ENCODE measurements around the gene DDX5. TPM values are rescaled to one million over a fixed set of nuclear protein-coding genes. Genes with fewer than 3 reads are reported as not detected.
"Not testable (repeated sequence)": the region's sequence is repeated elsewhere in the genome, so short reads cannot be mapped to it uniquely, and the experiment has no call there.

The DDX5 gene
- total RNA-seq, 5 donors from 2014 or later (not counting 1 experiment from before 2014, with no cell fraction given) = 1,461 to 3,147 (median 1,608) TPM

DNA sequence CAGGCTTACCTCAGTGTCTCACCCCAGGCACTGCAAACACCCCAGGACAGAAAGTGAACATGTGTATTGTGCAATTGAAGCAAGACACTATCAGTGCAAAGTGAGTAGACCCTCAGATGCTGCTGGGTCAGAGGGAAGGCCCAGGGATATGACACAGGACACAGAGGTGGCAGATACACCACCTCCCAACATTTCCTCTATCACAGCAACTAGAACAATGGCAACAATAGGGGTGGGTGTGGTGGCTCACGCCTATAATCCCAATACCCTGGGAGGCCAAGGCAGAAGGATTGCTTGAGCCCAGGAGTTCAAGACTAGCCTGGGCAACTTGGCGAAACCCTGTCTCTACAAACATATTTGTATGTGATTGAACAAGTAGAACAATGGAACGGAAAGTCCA is 34.6 kb downstream of the DDX5 start:
- H3K27ac Mint-ChIP-seq = no peak overlapping the region
- no peak overlapping the region for H3K4me3 Mint-ChIP-seq
- WGBS (ENCODE audit: insufficient coverage) = no CpG with 5 or more reads among the region's 3 CpGs

DNA sequence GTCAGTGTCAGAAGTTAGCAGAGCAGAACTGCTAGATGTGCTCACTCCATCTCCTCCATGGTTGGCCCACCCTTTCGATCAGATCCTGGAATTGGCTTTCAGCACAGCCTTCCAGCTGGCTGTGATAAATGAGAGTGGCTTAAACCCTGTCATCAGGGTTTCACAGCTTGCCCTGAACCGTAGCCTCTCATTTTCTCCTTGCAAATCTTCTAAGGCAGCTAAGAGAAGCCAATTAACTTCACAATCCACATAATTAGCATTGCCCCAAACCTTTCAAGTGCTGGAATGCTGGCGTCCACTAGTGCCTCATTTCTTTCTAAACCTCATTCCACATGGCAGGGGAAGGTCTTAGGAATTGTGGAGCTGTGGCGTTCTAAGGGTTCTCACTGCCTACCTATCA is 35.5 kb downstream of the DDX5 start:
- Histone ChIP-seq H3K9me3 (no peaks in the 10 kb centered on the region), H3K4me1 (ENCODE audit: control insufficient read depth in 1 of 2, extremely low read depth in 1 of 2, insufficient read depth in 2 of 2, low read length in 2 of 2) (no peaks in the 10 kb centered on the region), H3K4me3 (ENCODE audit: control insufficient read depth in 1 of 2, extremely low read depth in 1 of 2, low read length in 1 of 2) (no peak overlapping the region), H3K27me3 (replicated peaks in 1 of 2; ENCODE audit: control insufficient read depth in 2 of 2, extremely low read depth in 1 of 2, insufficient read depth in 2 of 2, low read length in 1 of 2) (peaks cover 0 to 7% of the 10 kb centered on the region in 2 experiments), H3K36me3 (ENCODE audit: control insufficient read depth in 2 of 2, extremely low read depth in 1 of 2, insufficient read depth in 1 of 2, low read length in 1 of 2) (no peaks in the 10 kb centered on the region), H3K27ac (ENCODE audit: low read length) (no peak overlapping the region)
- POLR2A ChIA-PET = no interaction called here
- 80% methylated on average over 1 of the region's 4 CpGs for WGBS (ENCODE audit: insufficient coverage)
- Mint-ChIP-seq H3K27ac (no peak overlapping the region), H3K4me3 (no peak overlapping the region), H3K36me3 (no peaks in the 10 kb centered on the region), H3K27me3 (peaks cover 0 to 3% of the 10 kb centered on the region in 2 donors), H3K9me3 (no peaks in the 10 kb centered on the region), H3K4me1 (no peaks in the 10 kb centered on the region)
- DNase-seq (no peak), ATAC-seq (replicated peaks in 1 of 4) (no peak)
- CTCF ChIA-PET = no interaction called here

More for the DNA sequence above, 34.6 kb downstream of the DDX5 start:
- DNase-seq (no peak), ATAC-seq (replicated peaks in 1 of 4) (no peak)
- H3K4me3 ChIP-seq (ENCODE audit: control insufficient read depth in 1 of 2, extremely low read depth in 1 of 2, low read length in 1 of 2) = no peak overlapping the region
- ChIA-PET POLR2A (no interaction called here), CTCF (no interaction called here)
- H3K4me1 Mint-ChIP-seq = no peaks in the 10 kb centered on the region
- no peaks in the 10 kb centered on the region for H3K36me3 ChIP-seq (ENCODE audit: control insufficient read depth in 2 of 2, extremely low read depth in 1 of 2, insufficient read depth in 1 of 2, low read length in 1 of 2)
- H3K27me3 Mint-ChIP-seq = no peaks in the 10 kb centered on the region
- H3K27me3 ChIP-seq (replicated peaks in 1 of 2; ENCODE audit: control insufficient read depth in 2 of 2, extremely low read depth in 1 of 2, insufficient read depth in 2 of 2, low read length in 1 of 2) = peaks cover 0 to 1% of the 10 kb centered on the region in 2 experiments
- H3K36me3 Mint-ChIP-seq = no peaks in the 10 kb centered on the region
- no peaks in the 10 kb centered on the region for H3K9me3 ChIP-seq
- no peak overlapping the region for H3K27ac ChIP-seq (ENCODE audit: low read length)
- H3K9me3 Mint-ChIP-seq = no peaks in the 10 kb centered on the region
- H3K4me1 ChIP-seq (ENCODE audit: control insufficient read depth in 1 of 2, extremely low read depth in 1 of 2, insufficient read depth in 2 of 2, low read length in 2 of 2) = no peaks in the 10 kb centered on the region

DNA sequence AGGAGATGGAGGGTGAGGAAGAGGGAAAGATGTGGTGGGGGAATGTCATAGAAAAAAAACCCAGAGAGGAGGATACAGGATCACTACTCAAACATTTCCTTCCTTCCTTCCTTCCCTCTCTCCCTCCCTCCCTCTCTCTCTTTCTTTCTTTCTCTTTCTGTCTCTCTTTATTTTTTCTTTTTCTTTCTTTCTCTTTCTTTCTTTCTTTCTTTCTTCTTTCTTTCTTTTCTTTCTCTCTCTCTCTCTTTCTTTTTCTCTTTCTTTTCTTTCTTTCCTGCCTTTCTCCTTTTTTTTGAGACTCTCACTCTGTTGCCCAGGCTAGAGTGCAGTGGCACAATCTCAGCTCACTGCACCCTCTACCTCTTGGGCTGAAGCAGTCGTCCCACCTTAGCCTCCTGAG is 39.3 kb downstream of the DDX5 start:
- not testable (repeated sequence) for H3K9me3 ChIP-seq; H3K9me3 Mint-ChIP-seq; H3K27ac Mint-ChIP-seq; H3K27ac ChIP-seq (ENCODE audit: low read length); H3K4me1 ChIP-seq (ENCODE audit: control insufficient read depth in 1 of 2, extremely low read depth in 1 of 2, insufficient read depth in 2 of 2, low read length in 2 of 2); ATAC-seq (replicated peaks in 1 of 4); H3K4me3 ChIP-seq (ENCODE audit: control insufficient read depth in 1 of 2, extremely low read depth in 1 of 2, low read length in 1 of 2); H3K36me3 ChIP-seq (ENCODE audit: control insufficient read depth in 2 of 2, extremely low read depth in 1 of 2, insufficient read depth in 1 of 2, low read length in 1 of 2); H3K27me3 Mint-ChIP-seq; DNase-seq; H3K36me3 Mint-ChIP-seq; H3K4me3 Mint-ChIP-seq; H3K4me1 Mint-ChIP-seq
- peaks cover 0 to 13% of the 10 kb centered on the region in 2 experiments for H3K27me3 ChIP-seq (replicated peaks in 1 of 2; ENCODE audit: control insufficient read depth in 2 of 2, extremely low read depth in 1 of 2, insufficient read depth in 2 of 2, low read length in 1 of 2)
- no CpG with 5 or more reads among the region's 1 CpG for WGBS (ENCODE audit: insufficient coverage)
- CTCF ChIA-PET = interaction anchor here in 1 of 2 donors (0.8 kb wide), 1 partner anchor 78 kb away, joined by 9 read pairs; no protein-coding TSS in a partner anchor
- POLR2A ChIA-PET = interaction anchor here in 1 of 2 donors (0.6 kb wide), 1 partner anchor 62 kb away, joined by 3 read pairs; no protein-coding TSS in a partner anchor

DNA sequence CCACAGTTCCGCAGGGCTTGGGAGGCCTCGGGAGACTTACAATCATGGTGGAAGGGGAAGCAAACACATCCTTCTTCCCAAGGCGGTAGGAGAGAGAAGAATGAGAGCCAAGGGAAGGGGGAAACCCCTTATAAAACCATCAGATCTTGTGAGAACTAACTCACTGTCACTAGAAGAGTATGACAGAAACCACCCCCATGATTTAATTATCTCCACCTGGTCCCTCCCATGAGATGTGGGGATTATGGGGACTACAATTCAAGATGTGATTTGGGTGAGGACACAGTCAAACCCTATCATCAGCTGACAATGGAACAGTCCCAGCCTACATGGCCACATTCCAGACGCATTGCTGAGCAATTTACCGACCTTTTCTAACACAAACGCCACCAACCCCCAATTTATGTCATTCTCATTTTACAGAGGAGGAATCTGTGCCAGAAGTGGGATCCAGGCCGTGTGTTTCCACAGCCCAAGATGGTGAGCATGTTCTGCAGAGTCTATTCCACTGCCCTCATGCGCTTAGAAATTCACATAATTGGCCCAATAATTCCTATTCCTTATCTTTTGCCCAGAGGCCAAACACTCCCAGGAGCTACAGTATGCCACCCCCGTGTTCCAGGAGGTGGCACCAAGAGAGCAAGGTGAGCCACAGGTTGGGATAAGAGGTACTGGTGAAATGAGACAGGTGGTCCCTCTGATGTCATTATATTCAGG is 39.9 kb downstream of the DDX5 start:
- DNase-seq (no peak), ATAC-seq (replicated peaks in 1 of 4) (no peak)
- no peak overlapping the region for H3K27ac Mint-ChIP-seq
- WGBS (ENCODE audit: insufficient coverage) = 87% methylated on average over 3 of the region's 9 CpGs
- no peaks in the 10 kb centered on the region for H3K9me3 Mint-ChIP-seq
- H3K27ac ChIP-seq (ENCODE audit: low read length) = no peak overlapping the region
- no peaks in the 10 kb centered on the region for H3K4me1 ChIP-seq (ENCODE audit: control insufficient read depth in 1 of 2, extremely low read depth in 1 of 2, insufficient read depth in 2 of 2, low read length in 2 of 2)
- CTCF ChIA-PET = no interaction called here
- H3K4me1 Mint-ChIP-seq = no peaks in the 10 kb centered on the region
- no peaks in the 10 kb centered on the region for H3K9me3 ChIP-seq
- peaks cover 0 to 13% of the 10 kb centered on the region in 2 experiments for H3K27me3 ChIP-seq (replicated peaks in 1 of 2; ENCODE audit: control insufficient read depth in 2 of 2, extremely low read depth in 1 of 2, insufficient read depth in 2 of 2, low read length in 1 of 2)
- H3K36me3 Mint-ChIP-seq = no peaks in the 10 kb centered on the region
- H3K4me3 Mint-ChIP-seq = no peak overlapping the region
- H3K4me3 ChIP-seq (ENCODE audit: control insufficient read depth in 1 of 2, extremely low read depth in 1 of 2, low read length in 1 of 2) = no peak overlapping the region
- POLR2A ChIA-PET = interaction anchor here in 1 of 2 donors (0.6 kb wide), 1 partner anchor 61 kb away, joined by 3 read pairs; no protein-coding TSS in a partner anchor
- H3K27me3 Mint-ChIP-seq = peaks cover 0 to 8% of the 10 kb centered on the region in 2 donors
- H3K36me3 ChIP-seq (ENCODE audit: control insufficient read depth in 2 of 2, extremely low read depth in 1 of 2, insufficient read depth in 1 of 2, low read length in 1 of 2) = no peaks in the 10 kb centered on the region

DNA sequence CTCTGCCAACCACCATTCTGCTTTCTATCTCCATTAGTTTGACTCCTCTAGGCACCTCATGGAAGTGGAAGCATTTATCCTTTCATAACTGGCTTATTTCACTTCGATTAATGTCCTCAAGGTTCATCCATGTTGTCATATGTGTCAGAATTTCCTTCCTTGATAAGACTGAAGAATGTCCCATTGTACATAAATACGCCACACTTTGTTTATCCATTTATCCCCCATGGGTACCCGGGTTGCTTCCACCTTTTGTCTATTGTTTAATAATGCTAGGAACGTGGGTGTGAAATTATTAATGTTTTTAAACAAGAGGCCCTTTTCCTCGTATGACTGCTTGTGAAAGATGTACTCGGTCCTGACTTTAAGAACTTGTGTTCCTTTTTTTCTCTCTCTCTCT is 44.3 kb downstream of the DDX5 start:
- Histone ChIP-seq H3K4me1 (ENCODE audit: control insufficient read depth in 1 of 2, extremely low read depth in 1 of 2, insufficient read depth in 2 of 2, low read length in 2 of 2) (peaks cover 2 to 7% of the 10 kb centered on the region in 2 experiments), H3K9me3 (no peaks in the 10 kb centered on the region), H3K36me3 (ENCODE audit: control insufficient read depth in 2 of 2, extremely low read depth in 1 of 2, insufficient read depth in 1 of 2, low read length in 1 of 2) (no peaks in the 10 kb centered on the region), H3K27ac (ENCODE audit: low read length) (no peak overlapping the region), H3K4me3 (ENCODE audit: control insufficient read depth in 1 of 2, extremely low read depth in 1 of 2, low read length in 1 of 2) (no peak overlapping the region), H3K27me3 (replicated peaks in 1 of 2; ENCODE audit: control insufficient read depth in 2 of 2, extremely low read depth in 1 of 2, insufficient read depth in 2 of 2, low read length in 1 of 2) (peaks cover 0 to 13% of the 10 kb centered on the region in 2 experiments)
- ATAC-seq (replicated peaks in 1 of 4) (no peak), DNase-seq (no peak)
- ChIA-PET POLR2A (no interaction called here), CTCF (no interaction called here)
- Mint-ChIP-seq H3K9me3 (no peaks in the 10 kb centered on the region), H3K27me3 (peaks cover 0 to 10% of the 10 kb centered on the region in 2 donors), H3K4me3 (no peak overlapping the region), H3K36me3 (no peaks in the 10 kb centered on the region), H3K27ac (no peak overlapping the region), H3K4me1 (peaks cover 4 to 15% (median 10%) of the 10 kb centered on the region in 3 donors)
- no CpG with 5 or more reads among the region's 6 CpGs for WGBS (ENCODE audit: insufficient coverage)

DNA sequence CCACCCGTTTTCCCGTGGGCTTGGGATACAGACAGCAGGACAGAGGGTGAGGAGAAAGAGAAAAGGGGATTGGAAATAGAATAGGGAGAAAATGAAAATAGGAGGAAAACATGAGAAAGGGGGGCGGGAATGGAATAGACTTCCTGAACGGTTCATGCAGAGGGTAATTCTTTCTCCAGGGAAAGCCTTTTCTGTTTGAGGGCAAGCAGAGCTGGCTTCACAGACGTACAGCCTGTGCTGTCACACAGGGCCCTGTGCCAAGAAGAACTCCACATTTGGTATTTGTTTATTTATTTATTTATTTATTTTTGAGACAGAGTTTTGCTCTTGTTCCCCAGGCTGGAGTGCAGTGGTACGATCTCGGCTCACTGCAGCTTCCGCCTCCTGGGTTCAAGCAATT is 45.1 kb downstream of the DDX5 start:
- no peaks in the 10 kb centered on the region for H3K36me3 ChIP-seq (ENCODE audit: control insufficient read depth in 2 of 2, extremely low read depth in 1 of 2, insufficient read depth in 1 of 2, low read length in 1 of 2)
- CTCF ChIA-PET = no interaction called here
- H3K27ac ChIP-seq (ENCODE audit: low read length) = no peak overlapping the region

More for the DNA sequence above, 45.1 kb downstream of the DDX5 start:
- POLR2A ChIA-PET = no interaction called here
- no peak overlapping the region for H3K4me3 ChIP-seq (ENCODE audit: control insufficient read depth in 1 of 2, extremely low read depth in 1 of 2, low read length in 1 of 2)
- Mint-ChIP-seq H3K9me3 (no peaks in the 10 kb centered on the region), H3K4me1 (peaks cover 10 to 24% (median 18%) of the 10 kb centered on the region in 3 donors), H3K4me3 (no peak overlapping the region), H3K27me3 (peaks cover 0 to 10% of the 10 kb centered on the region in 2 donors), H3K27ac (no peak overlapping the region), H3K36me3 (no peaks in the 10 kb centered on the region)
- H3K4me1 ChIP-seq (ENCODE audit: control insufficient read depth in 1 of 2, extremely low read depth in 1 of 2, insufficient read depth in 2 of 2, low read length in 2 of 2) = peaks cover 6 to 14% of the 10 kb centered on the region in 2 experiments
- H3K9me3 ChIP-seq = no peaks in the 10 kb centered on the region
- ATAC-seq (replicated peaks in 1 of 4) (no peak), DNase-seq (no peak)
- H3K27me3 ChIP-seq (replicated peaks in 1 of 2; ENCODE audit: control insufficient read depth in 2 of 2, extremely low read depth in 1 of 2, insufficient read depth in 2 of 2, low read length in 1 of 2) = peaks cover 0 to 8% of the 10 kb centered on the region in 2 experiments
- 100% methylated on average over 3 of the region's 8 CpGs for WGBS (ENCODE audit: insufficient coverage)
